Transverse colon (tissue), 3 donors: ENCODE measurements around the gene DRG2.

ENCODE experiments used
- POLR2A ChIP-seq: fragments of 450-650 bp; IDR thresholded peaks from one replicate; pipeline ENCODE4 v1.6.1; 2016; ENCODE audit warnings: antibody characterized with exemption, mild to moderate bottlenecking, moderate library complexity
- TF ChIP-seq, protein P1 (sequence below), 5 experiments: fragments of 200-600 bp in 3 of 5; fragments of 450-650 bp in 2 of 5; sonication (generic) in 3 of 5; IDR thresholded peaks; 1 replicate in 2 of 5; 2 replicates in 3 of 5; pipeline ENCODE4 v1.5.1; 2016 to 2017; ENCODE audit warnings: antibody characterized with exemption in 5 of 5, inconsistent platforms in 3 of 5, mild to moderate bottlenecking in 2 of 5, moderate library complexity in 1 of 5

DNA sequence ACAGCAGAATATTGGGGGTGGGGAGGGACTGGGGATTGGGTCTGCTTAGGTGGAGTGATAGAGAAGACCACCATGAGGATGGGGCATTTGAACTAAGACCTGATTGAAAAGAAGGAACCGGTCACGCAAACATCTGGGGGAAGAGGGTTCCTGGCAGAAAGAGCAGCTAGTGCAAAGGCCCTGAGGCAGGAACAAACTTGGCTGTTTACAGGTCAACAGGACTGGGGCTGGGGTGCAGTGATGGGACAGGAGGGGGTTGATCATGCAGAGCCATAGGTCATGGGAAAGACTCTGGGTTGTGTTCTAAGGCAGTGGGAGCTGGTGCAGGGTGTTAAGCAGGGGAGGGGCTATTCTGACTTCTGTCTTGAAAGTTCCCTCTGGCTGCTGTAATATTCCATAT lies 1.9 kb downstream of the DRG2 start:
- TF ChIP-seq, protein P1, sequence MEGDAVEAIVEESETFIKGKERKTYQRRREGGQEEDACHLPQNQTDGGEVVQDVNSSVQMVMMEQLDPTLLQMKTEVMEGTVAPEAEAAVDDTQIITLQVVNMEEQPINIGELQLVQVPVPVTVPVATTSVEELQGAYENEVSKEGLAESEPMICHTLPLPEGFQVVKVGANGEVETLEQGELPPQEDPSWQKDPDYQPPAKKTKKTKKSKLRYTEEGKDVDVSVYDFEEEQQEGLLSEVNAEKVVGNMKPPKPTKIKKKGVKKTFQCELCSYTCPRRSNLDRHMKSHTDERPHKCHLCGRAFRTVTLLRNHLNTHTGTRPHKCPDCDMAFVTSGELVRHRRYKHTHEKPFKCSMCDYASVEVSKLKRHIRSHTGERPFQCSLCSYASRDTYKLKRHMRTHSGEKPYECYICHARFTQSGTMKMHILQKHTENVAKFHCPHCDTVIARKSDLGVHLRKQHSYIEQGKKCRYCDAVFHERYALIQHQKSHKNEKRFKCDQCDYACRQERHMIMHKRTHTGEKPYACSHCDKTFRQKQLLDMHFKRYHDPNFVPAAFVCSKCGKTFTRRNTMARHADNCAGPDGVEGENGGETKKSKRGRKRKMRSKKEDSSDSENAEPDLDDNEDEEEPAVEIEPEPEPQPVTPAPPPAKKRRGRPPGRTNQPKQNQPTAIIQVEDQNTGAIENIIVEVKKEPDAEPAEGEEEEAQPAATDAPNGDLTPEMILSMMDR (IDR thresholded peaks at IDR 0.05) = no peak
- no peak for TF ChIP-seq POLR2A
